Measurements from ENCODE around the gene MYOZ2. TPM values are rescaled to one million over a fixed set of nuclear protein-coding genes. Genes with fewer than 3 reads are reported as not detected.

MYOZ2 gene
- total and polyA plus RNA-seq, 2 experiments from 2014 or later: 0.22 to 0.59 TPM

DNA sequence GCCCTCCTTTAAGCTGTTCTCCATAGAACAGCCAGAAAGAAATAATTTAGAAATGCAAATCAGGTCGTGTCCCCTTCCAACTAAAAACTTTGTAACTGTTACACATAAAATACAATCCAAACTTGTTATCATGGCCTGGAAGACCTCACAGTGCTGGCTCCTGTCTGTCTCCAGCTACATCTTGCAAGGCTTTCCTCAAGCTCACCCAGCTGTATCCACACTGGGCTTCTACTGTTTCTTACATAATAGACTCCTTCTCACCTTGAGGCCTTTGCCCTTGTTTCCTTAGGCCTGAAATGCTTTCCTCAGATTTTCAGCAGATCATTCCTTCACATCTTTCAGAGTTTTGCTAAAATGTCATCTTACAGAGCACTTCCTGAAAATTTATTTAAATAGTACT, 43.4 kb downstream of the MYOZ2 start:
- in situ Hi-C loops (cut with MboI): no loop called here
- WGBS, 2 experiments (ENCODE audit: low coverage in 1 of 2, low lambda C conversion rate in 2 of 2, missing lambda C conversion rate in 2 of 2): 42 to 54% methylated on average over 1 of the region's 1 CpG
- Histone ChIP-seq H3K9me3 (ENCODE audit: low read depth) (no peaks in the 10 kb centered on the region), H3K4me1 (ENCODE audit: insufficient read depth) (no peaks in the 10 kb centered on the region), H3K36me3 (ENCODE audit: low read depth) (no peaks in the 10 kb centered on the region), H3K9ac (no peak overlapping the region), H3F3A (ENCODE audit: insufficient read depth) (no peaks in the 10 kb centered on the region), H4K20me1 (ENCODE audit: insufficient read depth) (no peaks in the 10 kb centered on the region), H3K79me2 (ENCODE audit: insufficient read depth) (no peaks in the 10 kb centered on the region), H3K4me3 (no peak overlapping the region), H3K27ac (no peak overlapping the region), H3K4me2 (ENCODE audit: unreplicated experiment) (no peak overlapping the region), H3K27me3 (replicated peaks; ENCODE audit: insufficient read depth) (no peaks in the 10 kb centered on the region), H2AFZ (no peak overlapping the region), H3K9me2 (ENCODE audit: insufficient read depth) (0 out of 2 replicates have a peak, but pooled peaks cover 3% of the 10 kb centered on the region)
- no peak for TF ChIP-seq EZH2 (IDR thresholded peaks at IDR 0.05; ENCODE audit: insufficient read depth, poor library complexity, severe bottlenecking)
- TF ChIP-seq EZH2phosphoT487 (IDR thresholded peaks at IDR 0.05; ENCODE audit: insufficient read depth, low read depth): no peak
- no peak for DNase-seq

DNA sequence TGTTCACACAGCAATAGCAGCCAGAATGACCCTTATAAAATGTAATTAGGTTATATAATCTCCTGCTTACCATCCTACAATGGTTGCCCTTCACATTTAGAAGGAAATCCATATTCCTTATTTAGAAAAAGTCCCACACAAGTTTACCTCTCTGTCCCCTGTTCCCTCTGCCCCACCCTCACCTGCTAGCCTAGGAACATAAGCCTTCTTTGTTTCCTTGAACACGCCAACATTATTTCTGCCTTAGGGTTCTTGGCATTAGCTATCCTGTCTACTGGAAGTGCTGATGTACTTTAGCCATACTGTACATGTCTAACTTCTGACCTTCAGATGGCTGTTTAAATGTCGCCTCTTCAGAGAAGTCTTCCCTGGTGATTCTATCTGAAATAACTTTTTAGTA, 48.5 kb downstream of the MYOZ2 start:
- WGBS, 2 experiments (ENCODE audit: low coverage in 1 of 2, low lambda C conversion rate in 2 of 2, missing lambda C conversion rate in 2 of 2): 98 to 100% methylated on average over 2 of the region's 2 CpGs
- no peaks in the 10 kb centered on the region for H4K20me1 ChIP-seq (ENCODE audit: insufficient read depth)
- DNase-seq: no peak
- no peaks in the 10 kb centered on the region for H3K9me3 ChIP-seq (ENCODE audit: low read depth)
- in situ Hi-C loops (cut with MboI): no loop called here
- TF ChIP-seq EZH2phosphoT487 (IDR thresholded peaks at IDR 0.05; ENCODE audit: insufficient read depth, low read depth) (no peak), EZH2 (IDR thresholded peaks at IDR 0.05; ENCODE audit: insufficient read depth, poor library complexity, severe bottlenecking) (no peak)
- no peaks in the 10 kb centered on the region for H3K4me1 ChIP-seq (ENCODE audit: insufficient read depth)
- H3K27me3 ChIP-seq (replicated peaks; ENCODE audit: insufficient read depth): no peaks in the 10 kb centered on the region
- 0 out of 2 replicates have a peak, but pooled peaks cover 3% of the 10 kb centered on the region for H3K9me2 ChIP-seq (ENCODE audit: insufficient read depth)
- H3K4me2 ChIP-seq (ENCODE audit: unreplicated experiment): no peak overlapping the region
- no peaks in the 10 kb centered on the region for H3F3A ChIP-seq (ENCODE audit: insufficient read depth)
- H3K9ac ChIP-seq: no peak overlapping the region
- H2AFZ ChIP-seq: no peak overlapping the region
- H3K27ac ChIP-seq: no peak overlapping the region
- no peak overlapping the region for H3K4me3 ChIP-seq
- no peaks in the 10 kb centered on the region for H3K79me2 ChIP-seq (ENCODE audit: insufficient read depth)
- no peaks in the 10 kb centered on the region for H3K36me3 ChIP-seq (ENCODE audit: low read depth)

GRCh38 chr4:119189638-119190037, 54.0 kb downstream of the MYOZ2 start:
- H3K9me2 ChIP-seq (ENCODE audit: insufficient read depth): no peaks in the 10 kb centered on the region
- TF ChIP-seq EZH2 (IDR thresholded peaks at IDR 0.05; ENCODE audit: insufficient read depth, poor library complexity, severe bottlenecking) (no peak), EZH2phosphoT487 (IDR thresholded peaks at IDR 0.05; ENCODE audit: insufficient read depth, low read depth) (no peak)
- H3F3A ChIP-seq (ENCODE audit: insufficient read depth): no peaks in the 10 kb centered on the region
- H3K4me3 ChIP-seq: no peak overlapping the region
- in situ Hi-C loops (cut with MboI): no loop called here
- no peak overlapping the region for H3K27ac ChIP-seq
- no peaks in the 10 kb centered on the region for H3K4me1 ChIP-seq (ENCODE audit: insufficient read depth)
- H2AFZ ChIP-seq: no peak overlapping the region
- no peaks in the 10 kb centered on the region for H3K79me2 ChIP-seq (ENCODE audit: insufficient read depth)
- no peaks in the 10 kb centered on the region for H3K36me3 ChIP-seq (ENCODE audit: low read depth)
- no peak overlapping the region for H3K9ac ChIP-seq
- H3K27me3 ChIP-seq (replicated peaks; ENCODE audit: insufficient read depth): no peaks in the 10 kb centered on the region
- H4K20me1 ChIP-seq (ENCODE audit: insufficient read depth): no peaks in the 10 kb centered on the region
- no peak overlapping the region for H3K4me2 ChIP-seq (ENCODE audit: unreplicated experiment)
- DNase-seq: peak; percentile 37
- no peaks in the 10 kb centered on the region for H3K9me3 ChIP-seq (ENCODE audit: low read depth)
- 19 to 23% methylated on average over 1 of the region's 1 CpG for WGBS, 2 experiments (ENCODE audit: low coverage in 1 of 2, low lambda C conversion rate in 2 of 2, missing lambda C conversion rate in 2 of 2)

DNA sequence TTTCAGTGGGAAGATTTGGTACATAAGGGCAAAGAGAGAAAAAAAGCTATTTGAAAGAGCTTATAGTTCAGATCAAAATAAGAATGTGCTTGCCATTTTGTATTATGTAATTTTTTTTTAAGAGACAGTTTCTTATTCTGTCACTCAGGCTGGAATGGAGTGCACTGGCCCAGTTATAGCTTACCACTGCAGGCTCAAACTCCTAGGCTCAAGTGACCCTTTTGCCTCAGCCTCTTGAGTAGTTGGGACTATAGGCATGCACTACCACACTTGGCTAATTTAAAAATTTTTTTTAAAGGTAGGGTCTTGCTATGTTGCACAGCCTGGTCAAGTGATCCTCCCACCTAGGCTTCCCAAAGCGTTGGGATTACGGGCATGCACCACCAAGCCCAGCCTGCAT, 54.7 kb downstream of the MYOZ2 start:
- in situ Hi-C loops (cut with MboI): no loop called here
- WGBS, 2 experiments (ENCODE audit: low coverage in 1 of 2, low lambda C conversion rate in 2 of 2, missing lambda C conversion rate in 2 of 2): 98% methylated on average over 2 of the region's 2 CpGs
- H3K79me2 ChIP-seq (ENCODE audit: insufficient read depth): no peaks in the 10 kb centered on the region
- H3F3A ChIP-seq (ENCODE audit: insufficient read depth): no peaks in the 10 kb centered on the region
- no peaks in the 10 kb centered on the region for H4K20me1 ChIP-seq (ENCODE audit: insufficient read depth)
- H3K9me3 ChIP-seq (ENCODE audit: low read depth): no peaks in the 10 kb centered on the region
- no peak overlapping the region for H2AFZ ChIP-seq
- no peak overlapping the region for H3K4me3 ChIP-seq
- TF ChIP-seq EZH2phosphoT487 (IDR thresholded peaks at IDR 0.05; ENCODE audit: insufficient read depth, low read depth) (no peak), EZH2 (IDR thresholded peaks at IDR 0.05; ENCODE audit: insufficient read depth, poor library complexity, severe bottlenecking) (no peak)
- no peaks in the 10 kb centered on the region for H3K36me3 ChIP-seq (ENCODE audit: low read depth)
- no peak for DNase-seq
- H3K4me2 ChIP-seq (ENCODE audit: unreplicated experiment): no peak overlapping the region
- no peaks in the 10 kb centered on the region for H3K4me1 ChIP-seq (ENCODE audit: insufficient read depth)
- no peaks in the 10 kb centered on the region for H3K9me2 ChIP-seq (ENCODE audit: insufficient read depth)
- H3K9ac ChIP-seq: no peak overlapping the region
- H3K27me3 ChIP-seq (replicated peaks; ENCODE audit: insufficient read depth): no peaks in the 10 kb centered on the region
- no peak overlapping the region for H3K27ac ChIP-seq

GRCh38 chr4:119191505-119191904, 55.9 kb downstream of the MYOZ2 start:
- Histone ChIP-seq H2AFZ (no peak overlapping the region), H3K9me3 (ENCODE audit: low read depth) (no peaks in the 10 kb centered on the region), H3K4me1 (ENCODE audit: insufficient read depth) (no peaks in the 10 kb centered on the region), H3K79me2 (ENCODE audit: insufficient read depth) (no peaks in the 10 kb centered on the region), H3K36me3 (ENCODE audit: low read depth) (no peaks in the 10 kb centered on the region), H3K9ac (no peak overlapping the region), H3F3A (ENCODE audit: insufficient read depth) (no peaks in the 10 kb centered on the region), H3K9me2 (ENCODE audit: insufficient read depth) (no peaks in the 10 kb centered on the region), H4K20me1 (ENCODE audit: insufficient read depth) (no peaks in the 10 kb centered on the region), H3K4me2 (ENCODE audit: unreplicated experiment) (no peak overlapping the region), H3K4me3 (no peak overlapping the region), H3K27ac (no peak overlapping the region), H3K27me3 (replicated peaks; ENCODE audit: insufficient read depth) (no peaks in the 10 kb centered on the region)
- TF ChIP-seq EZH2 (IDR thresholded peaks at IDR 0.05; ENCODE audit: insufficient read depth, poor library complexity, severe bottlenecking) (no peak), EZH2phosphoT487 (IDR thresholded peaks at IDR 0.05; ENCODE audit: insufficient read depth, low read depth) (no peak)
- in situ Hi-C loops (cut with MboI): no loop called here
- WGBS, 2 experiments (ENCODE audit: low coverage in 1 of 2, low lambda C conversion rate in 2 of 2, missing lambda C conversion rate in 2 of 2): 92 to 97% methylated on average over 3 of the region's 3 CpGs
- DNase-seq: no peak

All from GM23248 (cell line).